Measurements from ENCODE around the gene GLIPR1L2. TPM values are rescaled to one million over a fixed set of nuclear protein-coding genes. Genes with fewer than 3 reads are reported as not detected.

The GLIPR1L2 gene
- total RNA-seq, 2 donors from 2014 or later = 0.41 to 1.8 TPM

DNA sequence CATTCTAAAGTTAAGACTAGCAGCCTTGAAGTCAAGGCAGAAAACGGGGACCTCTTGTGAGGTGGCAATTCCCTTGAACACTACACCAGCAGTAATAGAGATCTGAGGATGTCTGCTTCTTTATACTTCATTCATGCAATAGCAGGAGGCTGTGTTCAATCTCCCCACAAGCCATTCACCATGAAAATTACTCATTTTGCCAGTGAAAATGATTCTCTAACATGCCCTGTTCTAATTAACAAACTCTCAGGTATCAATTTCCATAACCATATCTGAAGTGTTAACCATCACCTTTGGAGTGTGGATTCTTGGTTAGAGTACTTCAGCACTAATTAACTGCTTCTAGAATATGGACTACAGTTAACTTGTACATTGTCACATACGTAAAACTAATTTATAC is 86.2 kb downstream of the GLIPR1L2 start:
- H3K4me3 ChIP-seq = no peak overlapping the region
- no peak for DNase-seq (ENCODE audit: low spot score)
- no peaks in the 10 kb centered on the region for H3K36me3 ChIP-seq
- no peaks in the 10 kb centered on the region for H3K27me3 ChIP-seq (replicated peaks; ENCODE audit: insufficient read depth)
- H3K4me1 ChIP-seq (ENCODE audit: control insufficient read depth in 1 of 2, low read depth in 2 of 2) = peaks cover 8 to 12% of the 10 kb centered on the region in 2 donors
- ATAC-seq (ENCODE audit: insufficient number of reproducible peaks, low FRiP score, low read depth) = no peak
- H3K27ac ChIP-seq = no peak overlapping the region
- H3K9me3 ChIP-seq = no peaks in the 10 kb centered on the region
- TF ChIP-seq CTCF (IDR thresholded peaks at IDR 0.05) = no peak

GRCh38 chr12:75478116-75478794 is 87.4 kb downstream of the GLIPR1L2 start:
- H3K4me3 ChIP-seq = no peak overlapping the region

DNA sequence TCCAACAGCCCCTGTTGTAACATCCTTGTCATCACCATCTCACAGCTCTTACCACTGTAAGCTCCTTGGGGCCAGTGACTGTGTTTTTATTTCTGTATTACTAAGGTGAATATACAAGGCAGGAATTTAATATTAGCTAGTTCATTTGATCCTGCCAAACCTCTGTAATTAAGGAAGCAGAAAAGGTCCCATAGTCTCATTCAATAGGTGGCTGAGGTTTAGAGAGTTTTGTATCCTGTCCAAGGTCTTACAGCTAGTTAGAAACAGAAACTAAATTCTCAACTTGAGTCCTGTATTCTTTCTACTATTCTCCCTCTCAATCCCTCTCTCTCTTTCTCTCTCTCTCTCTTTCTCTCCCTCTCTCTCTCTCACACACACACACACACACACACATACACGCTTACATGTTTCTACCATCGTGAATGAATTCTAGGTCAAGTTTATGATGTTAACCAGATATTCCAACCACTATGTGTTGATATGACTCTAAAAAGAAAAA is 89.1 kb downstream of the GLIPR1L2 start:
- Histone ChIP-seq H3K4me3 (peak overlapping the region; percentile 77), H3K9me3 (no peaks in the 10 kb centered on the region), H3K27ac (peak overlapping the region; percentile 88 to 89), H3K4me1 (ENCODE audit: control insufficient read depth in 1 of 2, low read depth in 2 of 2) (peaks cover 21 to 37% of the 10 kb centered on the region in 2 donors), H3K36me3 (no peaks in the 10 kb centered on the region), H3K27me3 (replicated peaks; ENCODE audit: insufficient read depth) (no peaks in the 10 kb centered on the region)
- ATAC-seq (ENCODE audit: insufficient number of reproducible peaks, low FRiP score, low read depth) (peak; percentile 29), DNase-seq (ENCODE audit: low spot score) (no peak)
- TF ChIP-seq CTCF (IDR thresholded peaks at IDR 0.05) = no peak

More at GRCh38 chr12:75478116-75478794, 87.4 kb downstream of the GLIPR1L2 start:
- ATAC-seq (ENCODE audit: insufficient number of reproducible peaks, low FRiP score, low read depth) (no peak), DNase-seq (ENCODE audit: low spot score) (no peak)
- Histone ChIP-seq H3K9me3 (no peaks in the 10 kb centered on the region), H3K4me1 (ENCODE audit: control insufficient read depth in 1 of 2, low read depth in 2 of 2) (peaks cover 8 to 22% of the 10 kb centered on the region in 2 donors), H3K27ac (peak overlapping the region in 1 of 2 donors; percentile 89), H3K36me3 (no peaks in the 10 kb centered on the region), H3K27me3 (replicated peaks; ENCODE audit: insufficient read depth) (no peaks in the 10 kb centered on the region)
- no peak for TF ChIP-seq CTCF (IDR thresholded peaks at IDR 0.05)

DNA sequence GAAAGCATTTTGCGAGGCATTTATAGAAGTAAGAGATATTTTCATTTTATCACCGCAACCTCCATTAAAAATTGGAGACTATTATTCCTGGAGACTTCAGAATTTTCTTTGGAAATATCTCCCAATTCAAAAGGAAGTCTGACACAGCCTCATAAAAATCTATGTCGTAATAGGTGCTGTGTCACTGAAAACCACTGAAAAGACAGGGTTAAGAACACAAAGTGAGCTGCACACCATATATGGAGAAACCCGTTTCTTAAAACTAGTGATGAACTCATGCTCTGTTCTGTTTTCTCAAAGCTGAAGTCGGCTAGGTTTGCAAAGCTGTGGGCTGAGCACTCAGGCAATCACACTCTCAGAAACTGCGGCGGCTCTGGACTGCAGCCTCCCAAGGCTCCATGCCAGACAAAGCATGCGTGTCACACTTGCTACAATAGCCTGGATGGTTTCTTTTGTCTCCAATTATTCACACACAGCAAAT is 89.6 kb downstream of the GLIPR1L2 start, which contains the start of gene GLIPR1:
GLIPR1 (plus strand) TSS at position 287 of the 481 bp plus-strand sequence; CDS start at position 413, 126 bp downstream.
- peak within 1 kb of the TSS; percentile 77 for H3K4me3 ChIP-seq
- peak; percentile 73 for DNase-seq (ENCODE audit: low spot score)
- ATAC-seq (ENCODE audit: insufficient number of reproducible peaks, low FRiP score, low read depth) = peak; percentile 98
- H3K27ac ChIP-seq = peak within 1 kb of the TSS; percentile 88 to 89
- H3K4me1 ChIP-seq (ENCODE audit: control insufficient read depth in 1 of 2, low read depth in 2 of 2) = peaks cover 23 to 40% of the 10 kb centered on the region in 2 donors
- no peaks in the 10 kb centered on the region for H3K27me3 ChIP-seq (replicated peaks; ENCODE audit: insufficient read depth)
- no peaks in the 10 kb centered on the region for H3K36me3 ChIP-seq
- no peaks in the 10 kb centered on the region for H3K9me3 ChIP-seq
- TF ChIP-seq CTCF (IDR thresholded peaks at IDR 0.05) = no peak

- H3K27me3 ChIP-seq (replicated peaks; ENCODE audit: insufficient read depth) = no peaks in the 10 kb centered on the region
- no peaks in the 10 kb centered on the region for H3K36me3 ChIP-seq
- ATAC-seq (ENCODE audit: insufficient number of reproducible peaks, low FRiP score, low read depth) = no peak
- no peak for TF ChIP-seq CTCF (IDR thresholded peaks at IDR 0.05)
- H3K27ac ChIP-seq = peak overlapping the region; percentile 88 to 89
- peak overlapping the region; percentile 77 for H3K4me3 ChIP-seq
- no peak for DNase-seq (ENCODE audit: low spot score)
- no peaks in the 10 kb centered on the region for H3K9me3 ChIP-seq
- peaks cover 27 to 45% of the 10 kb centered on the region in 2 donors for H3K4me1 ChIP-seq (ENCODE audit: control insufficient read depth in 1 of 2, low read depth in 2 of 2)
Observed at GRCh38 chr12:75481013-75481705, 90.3 kb downstream of the GLIPR1L2 start.

All from thoracic aorta (tissue), 2 donors.